HepG2 (cell line): ENCODE data around the gene LRSAM1. TPM values are rescaled to one million over a fixed set of nuclear protein-coding genes. Genes with fewer than 3 reads are reported as not detected.

Source experiments
- KDM5A ChIP-seq: fragments of 200-600 bp; sonication (generic); IDR thresholded peaks from 2 replicates; pipeline ENCODE4 v1.7.0; 2018; ENCODE audit warnings: antibody characterized with exemption, mild to moderate bottlenecking, low read length, borderline replicate concordance
- MYNN ChIP-seq: sonication (generic); formaldehyde crosslinking; IDR thresholded peaks from 2 replicates; pipeline ENCODE4 v1.4.0; 2020; ENCODE audit warnings: mild to moderate bottlenecking, low read depth, missing genetic modification reagents
- NFIB ChIP-seq: sonication (generic); formaldehyde crosslinking; IDR thresholded peaks from 2 replicates; pipeline ENCODE4 v1.9.0; 2021; ENCODE audit warnings: missing genetic modification reagents, mild to moderate bottlenecking, borderline replicate concordance
- NFYC ChIP-seq: IDR thresholded peaks from 2 replicates; pipeline ENCODE4 v1.6.1; 2016; ENCODE audit warnings: missing genetic modification reagents, missing compliant biosample characterization
- PHF21A ChIP-seq: sonication (generic); formaldehyde crosslinking; IDR thresholded peaks from 2 replicates; pipeline ENCODE4 v1.5.0; 2020; ENCODE audit warnings: mild to moderate bottlenecking, missing genetic modification reagents
- POLR2AphosphoS2 ChIP-seq: IDR thresholded peaks from 2 replicates; pipeline ENCODE4 v1.6.1; 2011; ENCODE audit warnings: low read depth, low read length, improper control_type of control experiment
- RBM39 ChIP-seq: fragments of 200-400 bp; formaldehyde crosslinking; IDR thresholded peaks from one replicate; pipeline ENCODE4 v1.6.1; 2018; ENCODE audit warnings: antibody characterized with exemption, mild to moderate bottlenecking, low read depth, low read length; ENCODE audit not compliant: poor library complexity, severe bottlenecking
- SETDB1 ChIP-seq: sonication (generic); formaldehyde crosslinking; IDR thresholded peaks from 2 replicates; pipeline ENCODE4 v1.5.1; 2020; ENCODE audit warnings: missing genetic modification reagents, mild to moderate bottlenecking, borderline replicate concordance
- SMAD9 ChIP-seq: sonication (generic); formaldehyde crosslinking; IDR thresholded peaks from 2 replicates; pipeline ENCODE4 v1.5.1; 2020; ENCODE audit warnings: mild to moderate bottlenecking, missing genetic modification reagents
- YY1 ChIP-seq: IDR thresholded peaks from 2 replicates; pipeline ENCODE4 v1.6.1; 2011; ENCODE audit warnings: low read length, low read depth, moderate library complexity, mild to moderate bottlenecking; ENCODE audit not compliant: insufficient read depth, insufficient replicate concordance
- ZFP36L1 ChIP-seq: sonication (generic); formaldehyde crosslinking; IDR thresholded peaks from 2 replicates; pipeline ENCODE4 v1.8.0; 2022; ENCODE audit warnings: mild to moderate bottlenecking, missing genetic modification reagents, moderate library complexity
- ZNF883 ChIP-seq: sonication (generic); formaldehyde crosslinking; IDR thresholded peaks from 2 replicates; pipeline ENCODE4 v1.5.1; 2020; ENCODE audit warnings: mild to moderate bottlenecking, missing genetic modification reagents; ENCODE audit errors: not compliant biosample characterization
- ZSCAN29 ChIP-seq: sonication (generic); formaldehyde crosslinking; conservative IDR thresholded peaks from 2 replicates; pipeline ENCODE4 v1.4.0; 2020; ENCODE audit warnings: mild to moderate bottlenecking, missing genetic modification reagents
- polyA plus RNA-seq, 8 experiments: library from polyadenylated mRNA; depleted of rRNA in 3 of 8; stranded (reverse) in 7 of 8; unstranded in 1 of 8; fragments of >200 nt; fragmentation: Illumina TruSeq in 4 of 8; extraction: Trizol in 4 of 8; gene quantifications; 2 replicates each; pipeline versions ENCODE4 v1.2.1 to v1.2.3, GENCODE V29; 2011 to 2016; ENCODE audit warnings: low read depth in 4 of 8, missing spikeins in 1 of 8, mixed read lengths in 1 of 8; ENCODE audit not compliant: insufficient read depth in 1 of 8
- total RNA-seq, 5 experiments: library from RNA; depleted of rRNA; stranded (reverse); fragments of >200 nt; fragmentation: Illumina TruSeq; extraction: Trizol; gene quantifications; 2 replicates each; pipeline ENCODE4 v1.2.3, GENCODE V29; 2016; ENCODE audit warnings: low read depth in 1 of 5
- TF ChIP-seq, protein P1 (sequence below): sonication (generic); formaldehyde crosslinking; IDR thresholded peaks from 2 replicates; pipeline ENCODE4 v1.5.0; 2020; ENCODE audit warnings: mild to moderate bottlenecking, missing genetic modification reagents, borderline replicate concordance
- TF ChIP-seq, protein P2 (sequence below): sonication (generic); formaldehyde crosslinking; IDR thresholded peaks from 2 replicates; pipeline ENCODE4 v1.4.0; 2020; ENCODE audit warnings: missing genetic modification reagents

LRSAM1 gene
- total and polyA plus RNA-seq, 2 of the 13 experiments (the other 11 are each of a cell fraction or from before 2014, with no cell fraction given) = 8.7 to 10.2 TPM

DNA sequence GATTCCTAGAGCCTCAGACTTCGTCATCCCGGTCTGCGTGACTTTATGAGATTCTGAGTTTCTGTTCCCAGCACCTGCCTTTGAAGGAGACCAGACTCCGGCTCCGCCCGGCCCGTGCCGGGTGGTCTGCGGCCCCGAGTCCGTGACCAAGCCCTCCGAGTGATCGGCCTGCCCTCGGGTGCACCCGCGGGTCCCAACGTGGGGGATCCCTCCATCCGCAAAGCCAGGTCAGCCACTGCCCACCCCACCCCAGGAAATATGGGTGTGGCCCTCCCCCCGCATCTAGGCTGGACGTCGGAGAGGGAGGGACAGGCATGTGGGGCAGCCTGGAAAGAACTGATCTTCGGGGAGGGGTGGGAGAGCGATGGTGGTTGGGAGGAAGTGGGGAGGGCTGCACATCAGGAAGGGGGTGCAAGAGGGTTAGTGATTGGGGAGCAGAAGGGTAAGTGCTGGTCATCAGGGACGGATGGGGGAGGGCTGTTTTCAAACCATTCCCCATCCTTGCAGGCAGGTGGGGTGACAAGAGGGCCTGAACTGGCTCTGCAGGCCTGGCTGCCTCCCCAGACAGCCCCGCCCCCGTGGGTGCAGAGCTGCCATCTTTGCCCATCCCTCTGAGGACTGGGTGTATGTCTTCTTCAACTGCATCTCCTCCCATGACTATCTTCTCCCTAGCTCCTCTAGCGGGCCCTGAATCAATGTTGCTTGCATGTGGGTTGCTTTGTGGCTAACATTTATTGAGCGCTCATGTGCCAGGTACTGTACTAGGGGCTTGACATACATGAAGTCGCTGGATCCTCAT is 747 bp downstream of the LRSAM1 start (continued):
- TF ChIP-seq KDM5A (no peak), SETDB1 (no peak), ZSCAN29 (CRISPR knock-in tag) (0 out of 2 replicates have a peak, but pooled peaks have one; percentile 10), RBM39 (no peak), MYNN (CRISPR knock-in tag) (no peak), ZFP36L1 (CRISPR knock-in tag) (no peak), YY1 (peak; percentile 70), PHF21A (no peak), SMAD9 (CRISPR knock-in tag) (0 out of 2 replicates have a peak, but pooled peaks have one; percentile 61), POLR2AphosphoS2 (no peak), NFIB (CRISPR knock-in tag) (no peak), ZNF883 (peak; percentile 19), NFYC (CRISPR knock-in tag) (no peak)
- TF ChIP-seq, protein P1, sequence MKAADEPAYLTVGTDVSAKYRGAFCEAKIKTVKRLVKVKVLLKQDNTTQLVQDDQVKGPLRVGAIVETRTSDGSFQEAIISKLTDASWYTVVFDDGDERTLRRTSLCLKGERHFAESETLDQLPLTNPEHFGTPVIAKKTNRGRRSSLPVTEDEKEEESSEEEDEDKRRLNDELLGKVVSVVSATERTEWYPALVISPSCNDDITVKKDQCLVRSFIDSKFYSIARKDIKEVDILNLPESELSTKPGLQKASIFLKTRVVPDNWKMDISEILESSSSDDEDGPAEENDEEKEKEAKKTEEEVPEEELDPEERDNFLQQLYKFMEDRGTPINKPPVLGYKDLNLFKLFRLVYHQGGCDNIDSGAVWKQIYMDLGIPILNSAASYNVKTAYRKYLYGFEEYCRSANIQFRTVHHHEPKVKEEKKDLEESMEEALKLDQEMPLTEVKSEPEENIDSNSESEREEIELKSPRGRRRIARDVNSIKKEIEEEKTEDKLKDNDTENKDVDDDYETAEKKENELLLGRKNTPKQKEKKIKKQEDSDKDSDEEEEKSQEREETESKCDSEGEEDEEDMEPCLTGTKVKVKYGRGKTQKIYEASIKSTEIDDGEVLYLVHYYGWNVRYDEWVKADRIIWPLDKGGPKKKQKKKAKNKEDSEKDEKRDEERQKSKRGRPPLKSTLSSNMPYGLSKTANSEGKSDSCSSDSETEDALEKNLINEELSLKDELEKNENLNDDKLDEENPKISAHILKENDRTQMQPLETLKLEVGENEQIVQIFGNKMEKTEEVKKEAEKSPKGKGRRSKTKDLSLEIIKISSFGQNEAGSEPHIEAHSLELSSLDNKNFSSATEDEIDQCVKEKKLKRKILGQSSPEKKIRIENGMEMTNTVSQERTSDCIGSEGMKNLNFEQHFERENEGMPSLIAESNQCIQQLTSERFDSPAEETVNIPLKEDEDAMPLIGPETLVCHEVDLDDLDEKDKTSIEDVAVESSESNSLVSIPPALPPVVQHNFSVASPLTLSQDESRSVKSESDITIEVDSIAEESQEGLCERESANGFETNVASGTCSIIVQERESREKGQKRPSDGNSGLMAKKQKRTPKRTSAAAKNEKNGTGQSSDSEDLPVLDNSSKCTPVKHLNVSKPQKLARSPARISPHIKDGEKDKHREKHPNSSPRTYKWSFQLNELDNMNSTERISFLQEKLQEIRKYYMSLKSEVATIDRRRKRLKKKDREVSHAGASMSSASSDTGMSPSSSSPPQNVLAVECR (CRISPR knock-in tag) = no peak
- TF ChIP-seq, protein P2, sequence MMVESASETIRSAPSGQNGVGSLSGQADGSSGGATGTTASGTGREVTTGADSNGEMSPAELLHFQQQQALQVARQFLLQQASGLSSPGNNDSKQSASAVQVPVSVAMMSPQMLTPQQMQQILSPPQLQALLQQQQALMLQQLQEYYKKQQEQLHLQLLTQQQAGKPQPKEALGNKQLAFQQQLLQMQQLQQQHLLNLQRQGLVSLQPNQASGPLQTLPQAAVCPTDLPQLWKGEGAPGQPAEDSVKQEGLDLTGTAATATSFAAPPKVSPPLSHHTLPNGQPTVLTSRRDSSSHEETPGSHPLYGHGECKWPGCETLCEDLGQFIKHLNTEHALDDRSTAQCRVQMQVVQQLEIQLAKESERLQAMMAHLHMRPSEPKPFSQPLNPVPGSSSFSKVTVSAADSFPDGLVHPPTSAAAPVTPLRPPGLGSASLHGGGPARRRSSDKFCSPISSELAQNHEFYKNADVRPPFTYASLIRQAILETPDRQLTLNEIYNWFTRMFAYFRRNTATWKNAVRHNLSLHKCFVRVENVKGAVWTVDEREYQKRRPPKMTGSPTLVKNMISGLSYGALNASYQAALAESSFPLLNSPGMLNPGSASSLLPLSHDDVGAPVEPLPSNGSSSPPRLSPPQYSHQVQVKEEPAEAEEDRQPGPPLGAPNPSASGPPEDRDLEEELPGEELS (CRISPR knock-in tag) = no peak
